Activated CD8-positive, alpha-beta T cell treated with anti-CD3 and anti-CD28 coated beads, Interleukin-2, amount 10 ng/mL, durations not matched to agents 7 days and 5 days (primary cell): ENCODE results near the gene DUSP22. TPM values are rescaled to one million over a fixed set of nuclear protein-coding genes. Genes with fewer than 3 reads are reported as not detected.

Experiments
- ATAC-seq: fragments of 150-1000 bp; cut with Tn5 transposase; one replicate; pipeline ENCODE4 v1.10.0; 2021; ENCODE audit warnings: moderate library complexity
- CTCF ChIA-PET: fragments of 350-600 bp; sonication (Branson Sonifier 250); formaldehyde crosslinking; loops from one replicate; lab custom pipeline; 2021; ENCODE audit warnings: antibody characterized with exemption; lab: Charles Lee
- POLR2A ChIA-PET: fragments of 350-600 bp; sonication (Branson Sonifier 250); formaldehyde crosslinking; loops from one replicate; lab custom pipeline; 2021; ENCODE audit warnings: antibody characterized with exemption; lab: Charles Lee
- DNase-seq: peaks from one replicate; pipeline ENCODE4 v3.0.0-alpha.2; 2020
- H3K27ac Mint-ChIP-seq: one replicate; pipeline ENCODE4 v1.8.0; 2021; ENCODE audit warnings: mild to moderate bottlenecking, mixed read lengths
- H3K27me3 Mint-ChIP-seq: one replicate; pipeline ENCODE4 v1.8.0; 2021; ENCODE audit warnings: low read depth, mixed read lengths
- H3K36me3 Mint-ChIP-seq: one replicate; pipeline ENCODE4 v1.8.0; 2021; ENCODE audit warnings: low read depth, mixed read lengths
- H3K4me1 Mint-ChIP-seq: one replicate; pipeline ENCODE4 v1.8.0; 2021; ENCODE audit warnings: low read depth, mixed read lengths
- H3K4me3 Mint-ChIP-seq: one replicate; pipeline ENCODE4 v1.8.0; 2021; ENCODE audit warnings: mild to moderate bottlenecking, mixed read lengths
- H3K9me3 Mint-ChIP-seq: one replicate; pipeline ENCODE4 v1.8.0; 2022; ENCODE audit warnings: mixed read lengths; ENCODE audit not compliant: insufficient read depth
- total RNA-seq, 2 experiments: library from RNA; stranded (reverse); gene quantifications; one replicate each; pipeline ENCODE4 v1.2.3, GENCODE V29; 2021

The DUSP22 gene
- total RNA-seq, 2 experiments from 2014 or later: 32.6 to 33.2 TPM

DNA sequence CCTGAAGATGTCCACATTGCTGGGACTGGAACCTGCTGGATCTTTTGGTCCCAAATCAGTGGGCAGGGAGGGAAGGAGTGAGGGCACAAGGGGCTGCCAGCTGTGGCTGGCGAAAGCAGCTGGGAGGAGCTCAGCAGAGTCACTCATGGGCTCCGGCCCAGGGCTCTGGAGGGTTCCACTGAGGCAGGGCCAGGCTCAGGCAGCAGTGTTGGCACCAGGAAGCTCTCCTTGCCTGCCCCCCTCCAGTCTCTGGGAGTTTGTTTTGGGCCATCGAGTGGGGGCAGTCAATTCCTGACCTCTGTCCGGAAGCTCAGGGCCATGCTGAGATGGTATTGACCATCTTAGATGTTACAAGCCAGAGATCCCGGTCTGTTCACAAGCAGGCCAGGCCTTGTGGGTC is 60.2 kb downstream of the DUSP22 start:
- Mint-ChIP-seq H3K27ac (peak overlapping the region; percentile 23), H3K4me3 (no peak overlapping the region), H3K27me3 (no peaks in the 10 kb centered on the region), H3K4me1 (peaks cover 13% of the 10 kb centered on the region), H3K9me3 (no peaks in the 10 kb centered on the region), H3K36me3 (peaks cover 16% of the 10 kb centered on the region)
- ChIA-PET POLR2A (interaction anchor here (0.6 kb wide), 1 partner anchor 144 kb away, joined by 3 read pairs; no protein-coding TSS in a partner anchor), CTCF (interaction anchor here (1.1 to 3.5 kb wide), 4 partner anchors 8 to 163 kb away, joined by 3 to 8 read pairs (median 5); no protein-coding TSS in a partner anchor)
- ATAC-seq: no peak
- no peak for DNase-seq

DNA sequence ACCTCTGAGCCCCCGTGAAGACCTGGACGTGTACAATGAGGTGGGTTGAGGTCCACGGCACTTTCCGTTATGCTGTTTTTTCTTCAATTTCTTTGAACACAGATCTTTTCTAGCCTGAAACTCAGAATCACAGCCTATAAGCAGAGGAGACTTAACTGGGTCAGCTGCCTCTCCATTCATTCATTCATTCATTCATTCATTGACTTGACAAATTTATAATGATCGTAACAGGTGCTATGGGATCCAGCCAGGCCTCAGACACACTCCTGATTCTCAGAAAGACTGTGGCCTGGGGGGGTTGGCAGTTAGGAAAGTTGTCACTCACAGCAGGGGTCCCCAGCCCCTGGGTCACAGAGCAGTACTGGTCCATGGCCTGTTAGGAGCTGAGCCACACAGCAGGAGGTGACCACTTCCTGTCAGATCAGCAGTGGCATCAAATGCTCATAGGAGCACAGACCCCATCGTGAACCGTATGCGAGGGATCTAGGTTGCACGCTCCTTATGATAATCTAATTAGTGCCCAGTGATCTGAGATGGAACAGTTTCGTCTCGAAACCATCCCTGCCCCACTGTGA is 60.7 kb downstream of the DUSP22 start:
- POLR2A ChIA-PET: interaction anchor here (0.9 kb wide), 1 partner anchor 12 kb away, joined by 3 read pairs; no protein-coding TSS in a partner anchor
- H3K36me3 Mint-ChIP-seq: peaks cover 14% of the 10 kb centered on the region
- peaks cover 13% of the 10 kb centered on the region for H3K4me1 Mint-ChIP-seq

DNA sequence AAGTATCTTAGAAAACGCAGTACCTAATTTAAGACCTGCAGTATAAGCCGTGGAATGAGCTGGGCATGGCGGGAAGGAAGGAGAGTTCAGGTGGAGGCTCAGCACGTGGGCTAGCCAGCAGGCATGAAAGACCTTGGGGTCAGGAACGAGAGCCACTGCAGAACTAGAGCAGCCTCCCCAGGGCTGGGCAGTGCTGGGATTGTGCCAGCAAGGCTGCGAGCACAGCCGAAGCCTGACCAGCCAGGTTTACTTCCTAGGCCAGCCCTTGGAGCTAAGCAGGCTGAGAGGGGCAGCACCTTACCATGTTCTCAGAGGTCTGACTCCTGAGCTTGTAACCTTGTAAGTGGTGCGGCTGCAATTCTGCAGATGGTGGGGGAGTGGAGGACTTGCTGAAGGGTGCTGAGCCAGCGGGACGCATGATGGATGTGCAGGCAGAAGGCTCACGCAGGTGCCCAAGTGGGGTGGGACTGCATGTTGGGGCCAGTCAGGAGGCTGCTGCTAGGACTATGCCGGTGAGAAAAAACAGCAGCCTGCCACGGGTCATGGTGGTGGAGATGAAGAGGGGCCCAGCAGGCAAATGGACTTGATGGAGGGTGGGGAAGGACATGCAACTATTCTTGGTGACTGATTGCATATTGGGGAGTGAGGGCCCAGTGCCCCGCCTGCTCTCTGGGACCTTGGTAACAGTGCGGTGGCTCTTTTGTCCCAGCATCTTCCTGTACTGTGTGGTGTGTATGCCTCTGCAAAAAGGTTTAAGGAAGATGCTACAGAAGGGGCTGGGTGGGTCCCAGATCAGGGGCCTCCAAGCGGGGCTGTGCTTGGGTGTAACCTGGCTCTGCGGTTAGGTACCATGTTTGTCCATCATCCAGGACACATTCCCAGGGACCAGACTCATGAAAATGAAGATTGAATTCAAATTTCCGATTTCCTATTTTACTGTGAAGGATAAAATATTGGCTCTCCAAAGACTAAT is 61.6 kb downstream of the DUSP22 start:
- DNase-seq (no peak), ATAC-seq (no peak)
- ChIA-PET CTCF (interaction anchor here (3.5 kb wide), 1 partner anchor 165 kb away, joined by 8 read pairs; no protein-coding TSS in a partner anchor), POLR2A (interaction anchor here (0.9 kb wide), 1 partner anchor 11 kb away, joined by 3 read pairs; no protein-coding TSS in a partner anchor)
- Mint-ChIP-seq H3K27me3 (no peaks in the 10 kb centered on the region), H3K4me3 (no peak overlapping the region), H3K4me1 (peaks cover 19% of the 10 kb centered on the region), H3K27ac (no peak overlapping the region), H3K9me3 (no peaks in the 10 kb centered on the region), H3K36me3 (peaks cover 9% of the 10 kb centered on the region)

More for the DNA sequence above, 60.7 kb downstream of the DUSP22 start:
- H3K27ac Mint-ChIP-seq: peak overlapping the region; percentile 23
- ATAC-seq: peak; percentile 18
- no peaks in the 10 kb centered on the region for H3K9me3 Mint-ChIP-seq
- H3K27me3 Mint-ChIP-seq: no peaks in the 10 kb centered on the region
- H3K4me3 Mint-ChIP-seq: no peak overlapping the region
- CTCF ChIA-PET: interaction anchor here (1.1 to 3.5 kb wide), 3 partner anchors 8 to 164 kb away, joined by 4 to 8 read pairs (median 6); no protein-coding TSS in a partner anchor
- DNase-seq: no peak

DNA sequence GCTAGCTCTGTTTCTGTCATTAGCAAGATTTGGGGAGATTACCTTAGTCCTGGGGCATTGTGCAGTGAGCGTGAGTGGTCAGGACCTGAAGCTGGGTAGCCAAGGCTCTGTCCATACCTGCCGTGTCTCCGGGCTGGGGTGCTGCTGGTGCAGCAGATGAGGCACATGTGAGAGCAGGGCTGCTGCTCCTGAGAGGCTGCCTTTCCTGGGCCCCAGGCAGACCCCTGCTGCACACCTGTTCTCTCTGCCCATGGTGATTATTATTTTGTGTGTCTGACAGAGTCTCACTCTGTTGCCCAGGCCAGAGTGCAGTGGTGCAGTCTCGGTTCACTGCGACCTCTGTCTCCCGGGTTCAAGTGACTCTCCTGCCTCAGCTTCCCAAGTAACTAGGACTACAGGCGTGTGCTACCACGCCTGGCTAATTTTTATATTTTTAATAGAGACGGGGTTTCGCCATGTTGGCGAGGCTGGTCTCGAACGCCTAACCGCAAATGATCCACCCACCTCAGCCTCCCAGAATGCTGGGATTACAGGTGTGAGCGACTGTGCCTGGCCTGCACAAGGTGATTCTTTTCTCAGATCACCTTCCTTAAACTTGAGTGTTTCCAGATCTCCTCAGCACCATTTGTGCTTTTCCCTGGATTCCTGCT is 62.5 kb downstream of the DUSP22 start:
- Mint-ChIP-seq H3K36me3 (peaks cover 4% of the 10 kb centered on the region), H3K4me1 (peaks cover 19% of the 10 kb centered on the region), H3K27me3 (no peaks in the 10 kb centered on the region), H3K27ac (no peak overlapping the region), H3K4me3 (no peak overlapping the region), H3K9me3 (no peaks in the 10 kb centered on the region)
- POLR2A ChIA-PET: no interaction called here
- CTCF ChIA-PET: interaction anchor here (3.5 kb wide), 1 partner anchor 166 kb away, joined by 8 read pairs; no protein-coding TSS in a partner anchor
- ATAC-seq: no peak
- no peak for DNase-seq

DNA sequence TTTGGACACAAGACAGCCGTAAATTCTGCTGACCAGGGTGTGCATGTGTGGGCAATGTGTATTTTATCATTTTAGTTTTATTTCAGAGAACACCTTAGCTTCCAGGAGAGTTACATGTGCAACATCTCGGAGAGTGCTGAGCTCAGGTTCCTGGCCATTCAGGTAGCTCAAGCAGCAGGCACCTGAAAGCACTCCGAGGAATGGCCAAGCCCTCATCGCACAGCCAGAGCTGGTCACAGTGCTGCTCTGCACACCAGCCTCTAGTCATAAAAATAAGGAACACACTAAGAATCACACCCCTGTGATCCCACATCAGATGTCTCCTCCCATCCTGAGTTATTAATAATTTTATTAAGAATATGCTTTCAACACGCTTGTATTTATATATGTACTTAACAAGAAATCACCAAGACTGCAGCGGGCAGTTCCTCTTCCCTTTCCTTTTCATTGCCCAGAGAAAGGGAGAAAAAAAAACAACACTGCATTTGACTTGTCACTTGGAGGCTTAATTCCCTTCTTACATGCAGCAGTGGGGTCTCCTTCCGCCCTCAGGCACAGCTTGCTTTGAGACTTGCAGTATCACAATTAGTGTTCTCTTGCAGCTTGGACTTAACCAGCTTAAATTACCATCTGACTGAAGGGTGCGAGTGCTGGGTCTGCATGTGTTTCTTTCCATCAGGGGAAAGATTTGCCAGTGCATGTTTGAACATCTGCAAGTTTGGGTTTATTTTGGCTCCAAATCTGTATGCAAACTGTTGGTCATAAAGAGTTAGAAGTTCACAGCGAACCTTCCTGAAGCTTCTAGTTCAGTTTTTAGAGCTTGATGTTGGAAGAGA is 63.3 kb downstream of the DUSP22 start:
- H3K27ac Mint-ChIP-seq: no peak overlapping the region

DNA sequence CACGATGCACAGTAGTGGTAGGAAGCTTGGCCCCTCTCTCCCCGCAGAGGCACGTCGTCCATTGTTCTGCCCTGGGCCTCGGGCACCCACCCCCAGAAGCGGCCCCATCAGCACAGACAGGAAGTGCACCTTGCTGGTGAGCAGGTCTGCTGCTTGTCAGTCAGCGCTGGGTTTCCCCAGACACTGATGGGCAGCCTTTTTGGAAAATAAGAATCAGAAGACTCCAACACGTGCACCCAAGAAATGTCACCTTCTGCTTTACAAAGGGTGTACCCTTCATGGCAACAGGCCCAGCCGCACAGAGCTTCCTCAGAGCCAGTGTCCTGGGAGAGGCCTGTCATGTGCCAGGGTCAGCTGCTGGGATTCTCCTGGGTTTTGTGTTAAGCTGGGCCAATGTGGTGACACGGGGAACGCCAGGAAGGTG is 64.6 kb downstream of the DUSP22 start:
- H3K27ac Mint-ChIP-seq: no peak overlapping the region
- no peak for ATAC-seq

More for the DNA sequence above, 63.3 kb downstream of the DUSP22 start:
- Mint-ChIP-seq H3K36me3 (no peaks in the 10 kb centered on the region), H3K27me3 (no peaks in the 10 kb centered on the region), H3K9me3 (no peaks in the 10 kb centered on the region), H3K4me3 (no peak overlapping the region), H3K4me1 (peaks cover 19% of the 10 kb centered on the region)
- no peak for ATAC-seq
- DNase-seq: no peak
- CTCF ChIA-PET: interaction anchor here (0.6 to 1.4 kb wide), 2 partner anchors 44 to 167 kb away, joined by 4 to 5 read pairs; no protein-coding TSS in a partner anchor
- POLR2A ChIA-PET: no interaction called here

DNA sequence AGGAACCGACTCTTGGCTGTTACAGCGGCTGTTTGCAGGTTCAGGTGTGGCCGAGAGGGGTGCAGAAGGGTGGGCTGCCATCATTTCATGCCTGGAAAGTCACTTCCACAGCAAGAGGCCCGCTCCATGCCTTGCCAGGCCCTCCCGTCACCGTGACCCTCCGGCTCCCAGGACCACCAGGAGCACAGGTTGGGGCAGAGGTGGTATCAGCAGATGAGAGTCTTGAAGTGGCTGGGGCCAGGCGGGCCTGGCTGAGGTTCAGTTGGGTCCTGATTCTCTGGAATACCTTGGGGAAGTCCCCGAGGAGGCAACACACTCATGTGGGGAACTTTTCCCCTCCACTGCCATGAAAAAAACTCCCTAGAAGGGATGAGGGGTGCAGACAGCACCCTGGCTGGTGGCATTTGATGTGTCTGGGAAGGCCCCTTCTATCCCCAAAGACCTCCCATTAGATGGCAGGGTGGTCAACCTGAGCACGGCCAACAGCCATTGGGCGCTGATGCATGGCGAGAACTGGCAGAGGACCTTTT is 65.0 kb downstream of the DUSP22 start:
- Mint-ChIP-seq H3K9me3 (peaks cover 2% of the 10 kb centered on the region), H3K27ac (no peak overlapping the region), H3K27me3 (no peaks in the 10 kb centered on the region), H3K36me3 (no peaks in the 10 kb centered on the region), H3K4me1 (peaks cover 19% of the 10 kb centered on the region), H3K4me3 (no peak overlapping the region)
- POLR2A ChIA-PET: no interaction called here
- DNase-seq (no peak), ATAC-seq (no peak)
- CTCF ChIA-PET: no interaction called here

More for the DNA sequence above, 64.6 kb downstream of the DUSP22 start:
- POLR2A ChIA-PET: no interaction called here
- no peak for DNase-seq
- CTCF ChIA-PET: interaction anchor here (0.7 to 1.4 kb wide), 2 partner anchors 168 to 188 kb away, joined by 3 to 5 read pairs; no protein-coding TSS in a partner anchor
- no peaks in the 10 kb centered on the region for H3K27me3 Mint-ChIP-seq
- no peaks in the 10 kb centered on the region for H3K36me3 Mint-ChIP-seq
- peaks cover 19% of the 10 kb centered on the region for H3K4me1 Mint-ChIP-seq
- H3K4me3 Mint-ChIP-seq: no peak overlapping the region
- no peaks in the 10 kb centered on the region for H3K9me3 Mint-ChIP-seq

DNA sequence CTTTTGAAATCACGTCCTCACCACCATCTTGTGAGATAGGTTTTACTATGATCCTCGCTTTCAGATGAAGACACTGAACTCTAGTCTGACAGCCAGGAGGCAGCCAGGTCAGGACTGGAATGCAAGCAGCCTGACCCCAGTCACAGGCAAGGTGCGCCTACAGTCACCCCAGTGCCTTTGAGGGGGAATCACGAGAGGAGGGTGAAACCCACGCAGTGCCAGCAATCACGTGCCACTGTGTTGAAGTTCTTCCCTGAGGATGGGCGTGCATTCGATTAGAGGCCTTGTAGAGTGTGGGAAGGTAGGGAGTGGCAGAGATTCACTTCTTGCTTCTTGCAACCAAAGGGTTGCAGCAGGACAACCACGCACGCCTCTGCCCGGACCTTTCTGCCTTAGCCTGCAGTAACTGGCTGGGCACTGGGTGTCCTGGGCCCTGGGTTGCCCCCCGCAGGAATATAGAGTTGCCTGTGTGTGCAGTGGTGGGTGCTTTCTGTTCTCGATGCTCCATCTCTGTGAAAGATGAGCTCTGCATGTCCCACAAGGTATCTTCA is 65.6 kb downstream of the DUSP22 start:
- CTCF ChIA-PET: no interaction called here
- DNase-seq: no peak
- POLR2A ChIA-PET: no interaction called here
- ATAC-seq: no peak
- Mint-ChIP-seq H3K4me3 (no peak overlapping the region), H3K27me3 (no peaks in the 10 kb centered on the region), H3K4me1 (peaks cover 16% of the 10 kb centered on the region), H3K27ac (no peak overlapping the region), H3K36me3 (no peaks in the 10 kb centered on the region), H3K9me3 (peaks cover 7% of the 10 kb centered on the region)

DNA sequence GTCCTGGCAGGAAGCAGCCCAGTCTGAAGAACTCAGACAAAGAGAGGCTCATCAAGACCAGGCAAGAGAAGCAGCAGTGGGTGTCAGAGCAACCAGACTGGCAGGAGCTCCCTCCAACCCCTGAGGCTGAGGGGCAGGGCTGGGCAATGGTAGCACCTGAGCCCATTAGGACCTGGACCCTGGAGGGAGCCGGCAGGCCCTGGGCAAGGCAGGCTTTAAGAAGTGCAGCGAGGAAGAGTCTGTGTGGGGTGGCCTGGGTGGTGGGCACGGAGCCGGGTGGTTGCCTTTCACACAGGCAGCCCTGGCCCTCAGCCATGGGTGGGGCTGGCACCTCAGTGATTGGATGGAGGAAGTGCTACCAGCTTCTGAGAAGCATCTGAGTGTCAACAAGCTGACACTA is 66.1 kb downstream of the DUSP22 start:
- Mint-ChIP-seq H3K4me1 (peaks cover 10% of the 10 kb centered on the region), H3K27ac (peak overlapping the region; percentile 35), H3K9me3 (peaks cover 7% of the 10 kb centered on the region), H3K36me3 (no peaks in the 10 kb centered on the region), H3K4me3 (no peak overlapping the region), H3K27me3 (no peaks in the 10 kb centered on the region)
- ChIA-PET POLR2A (no interaction called here), CTCF (no interaction called here)
- ATAC-seq: no peak
- no peak for DNase-seq

DNA sequence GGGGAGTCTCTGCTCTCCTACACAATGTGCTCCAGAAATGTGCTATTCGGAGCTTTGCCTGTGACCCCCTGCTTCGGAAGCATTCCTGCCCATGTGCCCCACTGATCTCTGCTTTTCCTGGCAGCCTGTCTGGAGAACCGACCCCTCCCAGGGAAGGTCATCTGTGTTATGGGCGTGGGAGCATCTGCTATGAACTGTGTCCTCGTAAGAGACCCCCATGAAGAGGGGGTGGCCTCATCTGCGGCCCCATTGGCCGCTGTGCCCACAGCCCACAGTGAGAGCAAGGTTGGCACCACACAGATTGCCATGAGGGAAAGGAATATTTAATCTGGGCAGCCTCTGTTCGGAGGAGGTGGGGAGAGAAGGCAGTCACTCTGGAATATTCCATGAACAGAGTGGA is 66.6 kb downstream of the DUSP22 start:
- Mint-ChIP-seq H3K9me3 (peaks cover 7% of the 10 kb centered on the region), H3K27me3 (no peaks in the 10 kb centered on the region), H3K27ac (no peak overlapping the region), H3K4me3 (no peak overlapping the region), H3K4me1 (peaks cover 10% of the 10 kb centered on the region), H3K36me3 (no peaks in the 10 kb centered on the region)
- POLR2A ChIA-PET: no interaction called here
- DNase-seq (no peak), ATAC-seq (no peak)
- CTCF ChIA-PET: no interaction called here
